ENCODE measurements around the gene CCDC92. TPM values are rescaled to one million over a fixed set of nuclear protein-coding genes. Genes with fewer than 3 reads are reported as not detected.

Gene CCDC92
- total RNA-seq, 1 donor from 2014 or later, result 4.5 TPM

DNA sequence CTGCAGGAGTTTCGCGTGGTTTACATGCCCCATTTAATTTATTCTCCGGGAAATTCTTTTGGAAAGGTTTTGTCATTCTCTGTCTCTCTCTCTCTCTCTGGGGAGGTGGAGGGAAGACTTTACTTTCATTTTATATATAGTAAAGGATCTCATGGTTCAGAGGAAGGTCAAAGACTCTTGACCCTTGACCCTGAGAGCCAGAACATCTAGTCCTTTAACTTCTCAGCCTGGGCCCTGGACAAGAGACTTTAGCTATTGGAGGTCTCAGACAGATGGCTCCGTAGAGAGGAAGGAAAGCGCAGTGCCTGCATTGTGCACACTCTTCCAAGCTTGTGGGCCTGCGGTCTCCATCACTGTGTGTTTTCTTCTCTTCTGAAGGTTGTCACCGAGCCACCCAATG, 43.7 kb downstream of the CCDC92 start:
- peaks cover 2% of the 10 kb centered on the region for H3K27me3 ChIP-seq (ENCODE audit: control insufficient read depth, insufficient read depth, low read length)
- TF ChIP-seq, protein P1, sequence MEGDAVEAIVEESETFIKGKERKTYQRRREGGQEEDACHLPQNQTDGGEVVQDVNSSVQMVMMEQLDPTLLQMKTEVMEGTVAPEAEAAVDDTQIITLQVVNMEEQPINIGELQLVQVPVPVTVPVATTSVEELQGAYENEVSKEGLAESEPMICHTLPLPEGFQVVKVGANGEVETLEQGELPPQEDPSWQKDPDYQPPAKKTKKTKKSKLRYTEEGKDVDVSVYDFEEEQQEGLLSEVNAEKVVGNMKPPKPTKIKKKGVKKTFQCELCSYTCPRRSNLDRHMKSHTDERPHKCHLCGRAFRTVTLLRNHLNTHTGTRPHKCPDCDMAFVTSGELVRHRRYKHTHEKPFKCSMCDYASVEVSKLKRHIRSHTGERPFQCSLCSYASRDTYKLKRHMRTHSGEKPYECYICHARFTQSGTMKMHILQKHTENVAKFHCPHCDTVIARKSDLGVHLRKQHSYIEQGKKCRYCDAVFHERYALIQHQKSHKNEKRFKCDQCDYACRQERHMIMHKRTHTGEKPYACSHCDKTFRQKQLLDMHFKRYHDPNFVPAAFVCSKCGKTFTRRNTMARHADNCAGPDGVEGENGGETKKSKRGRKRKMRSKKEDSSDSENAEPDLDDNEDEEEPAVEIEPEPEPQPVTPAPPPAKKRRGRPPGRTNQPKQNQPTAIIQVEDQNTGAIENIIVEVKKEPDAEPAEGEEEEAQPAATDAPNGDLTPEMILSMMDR (IDR thresholded peaks at IDR 0.05; ENCODE audit: insufficient read depth, low read length, severe bottlenecking), result no peak

DNA sequence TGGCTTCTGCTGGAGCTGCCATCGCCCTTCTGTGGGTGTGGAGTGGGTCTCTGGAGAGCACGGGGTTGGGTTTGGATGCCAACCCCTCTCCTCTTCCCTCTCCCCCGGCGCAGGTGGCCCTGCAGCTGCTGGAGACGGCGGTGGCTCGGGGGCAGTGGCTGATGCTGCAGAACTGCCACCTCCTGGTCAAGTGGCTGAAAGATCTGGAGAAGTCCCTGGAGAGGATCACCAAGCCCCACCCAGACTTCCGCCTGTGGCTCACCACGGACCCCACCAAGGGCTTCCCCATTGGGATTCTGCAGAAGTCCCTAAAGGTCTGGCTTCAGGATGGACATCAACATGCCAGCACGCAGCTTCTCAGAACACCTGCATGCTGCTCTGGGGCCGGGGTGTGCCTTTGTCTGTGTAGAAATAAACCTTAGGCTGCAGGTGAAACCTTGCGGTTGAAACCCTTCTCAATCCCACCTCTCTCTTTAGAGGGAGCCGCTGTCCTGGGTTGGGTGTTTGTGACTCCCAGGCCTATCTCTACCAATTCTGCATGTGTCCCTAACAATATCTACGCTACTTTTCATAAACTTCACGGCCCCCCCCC, 44.3 kb downstream of the CCDC92 start:
- DNase-seq (ENCODE audit: low read depth) (no peak), FAIRE-seq (no peak)
- Histone ChIP-seq H3K4me3 (ENCODE audit: low read depth, low read length) (no peak overlapping the region), H3K27me3 (ENCODE audit: control insufficient read depth, insufficient read depth, low read length) (no peaks in the 10 kb centered on the region), H3K36me3 (ENCODE audit: control insufficient read depth, insufficient read depth, low read length) (no peaks in the 10 kb centered on the region)
- TF ChIP-seq, protein P1 (IDR thresholded peaks at IDR 0.05; ENCODE audit: insufficient read depth, low read length, severe bottlenecking), result no peak

More for the DNA sequence above, 43.7 kb downstream of the CCDC92 start:
- DNase-seq (ENCODE audit: low read depth) (no peak), FAIRE-seq (no peak)
- Histone ChIP-seq H3K36me3 (ENCODE audit: control insufficient read depth, insufficient read depth, low read length) (no peaks in the 10 kb centered on the region), H3K4me3 (ENCODE audit: low read depth, low read length) (no peak overlapping the region)

DNA sequence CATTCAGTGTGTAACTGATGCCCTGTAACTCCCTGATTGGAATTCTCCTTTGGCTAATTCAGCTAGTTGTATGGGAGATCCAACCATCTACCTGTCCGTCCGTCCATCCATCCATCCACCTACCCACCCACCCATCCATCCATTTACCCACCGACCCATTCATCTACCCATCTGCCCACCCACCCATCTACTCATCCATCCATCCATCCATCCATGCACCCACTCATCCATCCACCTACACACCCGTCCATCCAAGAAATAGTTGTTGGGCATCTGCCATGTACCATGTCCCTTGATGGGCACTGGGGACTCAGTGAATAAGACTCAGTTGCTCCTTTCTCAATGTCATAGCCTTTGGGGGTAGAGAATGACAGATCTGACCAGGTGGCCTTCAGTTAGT, 48.1 kb downstream of the CCDC92 start:
- Histone ChIP-seq H3K27me3 (ENCODE audit: control insufficient read depth, insufficient read depth, low read length) (no peaks in the 10 kb centered on the region), H3K36me3 (ENCODE audit: control insufficient read depth, insufficient read depth, low read length) (no peaks in the 10 kb centered on the region), H3K4me3 (ENCODE audit: low read depth, low read length) (no peak overlapping the region)
- no peak for DNase-seq (ENCODE audit: low read depth)
- no peak for FAIRE-seq
- TF ChIP-seq, protein P1 (IDR thresholded peaks at IDR 0.05; ENCODE audit: insufficient read depth, low read length, severe bottlenecking), result no peak

DNA sequence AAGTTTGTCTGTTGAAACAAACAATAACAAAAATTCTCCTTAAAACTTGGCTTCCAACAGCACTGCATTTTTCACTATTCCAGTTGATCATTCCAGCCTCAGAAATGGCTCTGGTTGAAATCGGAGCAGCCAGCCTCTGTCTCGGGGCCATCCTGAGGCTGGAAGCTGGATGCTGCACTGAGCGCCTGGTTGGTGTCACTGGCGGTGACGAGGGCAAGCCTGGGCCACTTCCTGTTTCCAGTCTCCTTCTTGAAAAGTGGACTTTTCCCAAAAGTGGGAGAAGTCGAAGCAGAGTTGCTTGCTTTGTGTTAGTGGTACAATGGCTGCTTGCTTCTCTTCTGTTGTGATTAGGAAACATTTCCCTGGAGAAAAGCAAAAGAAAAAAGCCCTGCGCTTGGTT, 48.7 kb downstream of the CCDC92 start:
- no peaks in the 10 kb centered on the region for H3K36me3 ChIP-seq (ENCODE audit: control insufficient read depth, insufficient read depth, low read length)
- DNase-seq (ENCODE audit: low read depth), result no peak
- H3K4me3 ChIP-seq (ENCODE audit: low read depth, low read length), result no peak overlapping the region
- no peak for FAIRE-seq
- TF ChIP-seq, protein P1 (IDR thresholded peaks at IDR 0.05; ENCODE audit: insufficient read depth, low read length, severe bottlenecking), result no peak
- no peaks in the 10 kb centered on the region for H3K27me3 ChIP-seq (ENCODE audit: control insufficient read depth, insufficient read depth, low read length)

DNA sequence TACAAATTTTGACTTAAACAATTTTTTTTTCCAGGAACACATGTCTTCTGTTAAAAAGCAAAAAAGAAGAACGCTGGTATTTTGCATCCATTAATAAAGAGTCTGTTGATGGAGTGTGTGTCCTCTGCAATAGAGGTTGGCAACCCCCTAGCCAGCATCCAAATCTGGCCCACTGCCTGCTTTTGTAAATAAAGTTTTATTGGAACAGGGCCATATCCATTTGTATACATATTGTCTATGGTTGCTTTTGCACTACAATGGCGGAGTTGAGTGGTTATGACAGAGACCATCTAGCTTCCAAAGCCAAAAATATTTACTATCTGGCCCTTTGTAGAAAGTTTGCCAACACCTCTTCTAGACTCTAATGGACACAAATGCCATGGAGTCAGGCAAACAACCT, 49.6 kb downstream of the CCDC92 start:
- Histone ChIP-seq H3K4me3 (ENCODE audit: low read depth, low read length) (no peak overlapping the region), H3K36me3 (ENCODE audit: control insufficient read depth, insufficient read depth, low read length) (no peaks in the 10 kb centered on the region), H3K27me3 (ENCODE audit: control insufficient read depth, insufficient read depth, low read length) (no peaks in the 10 kb centered on the region)
- FAIRE-seq (no peak), DNase-seq (ENCODE audit: low read depth) (no peak)
- TF ChIP-seq, protein P1 (IDR thresholded peaks at IDR 0.05; ENCODE audit: insufficient read depth, low read length, severe bottlenecking), result no peak

DNA sequence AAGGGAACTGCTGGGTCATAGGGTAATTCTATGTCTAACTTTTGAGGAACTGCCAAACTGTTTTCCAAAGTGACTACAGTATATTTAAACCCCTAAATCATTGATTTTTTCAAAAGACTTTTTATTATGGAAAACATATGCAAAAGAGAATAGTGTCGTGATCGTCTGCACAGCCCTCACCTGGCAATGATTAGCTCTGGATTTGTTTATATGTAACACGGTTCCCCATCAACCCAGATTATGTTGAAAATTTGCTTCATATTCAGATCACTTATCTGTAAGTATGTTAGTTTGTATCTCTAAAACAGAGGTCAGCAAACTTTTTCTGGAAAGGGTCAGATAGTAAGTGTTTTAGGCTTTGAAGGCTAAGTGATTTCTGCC, 52.7 kb downstream of the CCDC92 start:
- Histone ChIP-seq H3K27me3 (ENCODE audit: control insufficient read depth, insufficient read depth, low read length) (no peaks in the 10 kb centered on the region), H3K4me3 (ENCODE audit: low read depth, low read length) (no peak overlapping the region), H3K36me3 (ENCODE audit: control insufficient read depth, insufficient read depth, low read length) (no peaks in the 10 kb centered on the region)
- no peak for DNase-seq (ENCODE audit: low read depth)
- no peak for FAIRE-seq
- TF ChIP-seq, protein P1 (IDR thresholded peaks at IDR 0.05; ENCODE audit: insufficient read depth, low read length, severe bottlenecking), result no peak

All from bronchial epithelial cell (primary cell).